Activated gamma-delta T cell (primary cell): ENCODE measurements around the gene BRI3BP.
"Not testable (repeated sequence)": the region's sequence is repeated elsewhere in the genome, so short reads cannot be mapped to it uniquely, and the experiment has no call there.

Source experiments
- DNase-seq: peaks from one replicate; lab custom pipeline; 2025; lab: John Stamatoyannopoulos, UW

The BRI3BP gene

GRCh38 chr12:125021771-125022170 is 28.3 kb downstream of the BRI3BP start:
- no peak for DNase-seq

GRCh38 chr12:125023065-125023464 is 29.6 kb downstream of the BRI3BP start:
- DNase-seq: no peak

- no peak for DNase-seq
Measured at GRCh38 chr12:125024949-125025563, 31.6 kb downstream of the BRI3BP start.

GRCh38 chr12:125025606-125026235 is 32.3 kb downstream of the BRI3BP start:
- no peak for DNase-seq

GRCh38 chr12:125028106-125028505 is 34.7 kb downstream of the BRI3BP start:
- no peak for DNase-seq

GRCh38 chr12:125029761-125030358 is 36.4 kb downstream of the BRI3BP start:
- no peak for DNase-seq

GRCh38 chr12:125031471-125031870 is 38.0 kb downstream of the BRI3BP start:
- not testable (repeated sequence) for DNase-seq

GRCh38 chr12:125032466-125033152 is 39.2 kb downstream of the BRI3BP start:
- DNase-seq: no peak

GRCh38 chr12:125033288-125033687 is 39.8 kb downstream of the BRI3BP start:
- DNase-seq: no peak

GRCh38 chr12:125038976-125039625 is 45.7 kb downstream of the BRI3BP start:
- no peak for DNase-seq

GRCh38 chr12:125049093-125049458 is 55.6 kb downstream of the BRI3BP start:
- no peak for DNase-seq

GRCh38 chr12:125050446-125050845 is 57.0 kb downstream of the BRI3BP start:
- DNase-seq: no peak

GRCh38 chr12:125050868-125051267 is 57.4 kb downstream of the BRI3BP start:
- no peak for DNase-seq

- no peak for DNase-seq
Measured at GRCh38 chr12:125053821-125054220, 60.4 kb downstream of the BRI3BP start.

GRCh38 chr12:125055591-125055990 is 62.1 kb downstream of the BRI3BP start:
- DNase-seq: no peak

GRCh38 chr12:125056306-125056705 is 62.9 kb downstream of the BRI3BP start:
- DNase-seq: no peak

GRCh38 chr12:125057708-125058107 is 64.3 kb downstream of the BRI3BP start:
- no peak for DNase-seq

GRCh38 chr12:125061229-125061628 is 67.8 kb downstream of the BRI3BP start:
- DNase-seq: no peak

GRCh38 chr12:125063522-125063921 is 70.1 kb downstream of the BRI3BP start:
- not testable (repeated sequence) for DNase-seq

GRCh38 chr12:125064492-125064891 is 71.0 kb downstream of the BRI3BP start:
- DNase-seq: no peak

- DNase-seq: peak; percentile 55
Measured at GRCh38 chr12:125065021-125065918, 71.8 kb downstream of the BRI3BP start, which contains the start of gene AACS. AACS (plus strand) TSS chr12:125065435; CDS start chr12:125065585, 150 bp downstream.
